GM19240 (cell line): ENCODE data around the gene RPL21.
"Not testable (repeated sequence)": the region's sequence is repeated elsewhere in the genome, so short reads cannot be mapped to it uniquely, and the experiment has no call there.

Experiments
- DNase-seq: peaks from one replicate; pipeline ENCODE4 v3.0.0; 2011; ENCODE audit warnings: low spot score; ENCODE audit not compliant: insufficient read length

RPL21 gene

DNA sequence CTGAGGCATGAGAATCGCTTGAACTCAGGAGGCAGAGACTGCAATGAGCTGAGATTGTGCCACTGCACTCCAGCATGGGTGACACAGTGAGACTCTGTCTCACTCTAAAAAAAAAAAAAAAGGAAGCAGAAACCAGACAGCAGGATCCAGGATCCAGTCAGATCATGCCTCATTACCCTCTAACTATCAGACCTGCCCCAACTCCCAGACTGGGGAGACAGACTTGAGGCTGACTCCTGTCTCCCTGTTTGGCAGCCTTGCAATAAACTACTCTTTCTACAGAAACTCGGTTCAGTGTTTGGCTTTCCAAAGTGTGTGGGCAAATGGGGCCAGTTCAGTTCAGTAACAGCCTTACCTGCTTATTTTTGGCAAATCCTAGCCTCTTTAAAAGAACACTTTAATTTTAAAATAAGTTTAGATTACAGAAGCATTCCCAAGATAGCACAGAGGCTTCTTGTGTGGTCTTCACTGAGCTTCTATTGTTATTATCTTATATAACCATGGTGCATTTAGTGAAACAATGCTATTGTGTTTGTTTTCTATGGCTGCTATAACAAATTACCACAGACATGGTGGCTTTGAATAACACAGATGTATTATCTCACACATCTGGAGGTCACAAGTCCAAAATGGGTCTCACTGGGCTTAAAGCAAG is 37.8 kb downstream of the RPL21 start:
- no peak for DNase-seq

DNA sequence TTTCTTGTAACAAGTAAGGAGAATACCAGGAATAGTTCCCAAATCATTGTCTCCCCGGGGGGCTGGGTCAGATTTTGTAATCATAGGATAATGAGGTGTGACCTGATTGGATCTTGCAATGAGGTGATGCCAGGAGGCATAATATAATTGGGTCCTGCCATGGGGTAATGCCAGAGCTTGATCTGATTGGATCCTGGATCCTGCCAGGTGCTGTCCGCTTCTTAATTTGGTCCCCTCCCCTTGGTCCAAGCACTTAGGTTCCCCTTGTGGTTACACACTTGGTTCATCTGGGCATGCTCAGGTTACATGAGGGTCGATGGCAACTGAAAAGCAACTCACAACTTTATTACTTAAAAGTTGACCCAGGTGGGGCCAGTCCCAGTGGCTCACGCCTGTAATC is 39.4 kb downstream of the RPL21 start:
- no peak for DNase-seq

DNA sequence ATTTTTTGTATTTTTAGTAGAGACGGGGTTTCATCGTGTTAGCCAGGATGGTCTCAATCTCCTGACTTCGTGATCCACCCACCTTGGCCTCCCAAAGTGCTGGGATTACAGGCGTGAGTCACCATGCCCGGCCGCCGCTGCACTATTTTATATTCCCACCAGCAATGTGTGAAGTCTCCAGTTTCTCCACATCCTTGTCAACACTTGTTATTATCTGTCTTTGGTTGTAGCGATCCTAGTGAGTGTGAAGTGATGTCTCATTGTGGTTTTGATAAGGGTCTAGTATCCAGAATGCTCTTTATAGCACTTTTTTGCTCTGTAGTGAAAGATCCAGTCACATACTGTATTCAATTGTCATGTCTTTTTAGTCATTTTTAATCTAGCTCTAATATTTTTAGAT is 40.6 kb downstream of the RPL21 start:
- DNase-seq = not testable (repeated sequence)

DNA sequence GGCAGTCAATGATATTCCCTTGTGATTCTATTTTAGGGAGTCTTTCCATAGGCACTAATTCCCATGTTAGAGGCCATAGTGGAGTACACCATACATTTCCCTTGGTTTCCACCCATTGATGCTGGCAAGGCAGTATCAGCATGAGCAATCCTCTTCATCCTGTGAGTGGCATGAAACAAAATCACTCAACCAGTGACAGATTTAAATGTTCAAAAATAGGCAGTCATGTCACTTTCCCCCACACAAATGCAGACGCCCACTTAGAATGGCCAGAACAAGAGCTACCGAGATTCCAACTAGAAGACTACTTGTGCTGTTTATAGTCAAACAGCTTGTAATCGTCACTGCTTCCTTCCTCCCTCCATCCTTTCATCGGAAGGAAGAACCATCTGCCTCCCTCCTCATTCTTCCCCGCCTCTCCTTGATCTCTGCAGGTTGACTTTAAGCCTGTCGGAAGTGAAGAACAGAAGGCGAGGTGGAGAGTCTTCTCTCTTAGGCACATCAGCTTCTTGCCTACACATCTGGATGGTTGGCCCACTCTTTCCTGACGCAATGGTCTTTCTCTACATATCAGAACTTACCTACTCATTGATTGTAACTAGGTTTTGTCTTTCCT is 41.8 kb downstream of the RPL21 start:
- DNase-seq = no peak

DNA sequence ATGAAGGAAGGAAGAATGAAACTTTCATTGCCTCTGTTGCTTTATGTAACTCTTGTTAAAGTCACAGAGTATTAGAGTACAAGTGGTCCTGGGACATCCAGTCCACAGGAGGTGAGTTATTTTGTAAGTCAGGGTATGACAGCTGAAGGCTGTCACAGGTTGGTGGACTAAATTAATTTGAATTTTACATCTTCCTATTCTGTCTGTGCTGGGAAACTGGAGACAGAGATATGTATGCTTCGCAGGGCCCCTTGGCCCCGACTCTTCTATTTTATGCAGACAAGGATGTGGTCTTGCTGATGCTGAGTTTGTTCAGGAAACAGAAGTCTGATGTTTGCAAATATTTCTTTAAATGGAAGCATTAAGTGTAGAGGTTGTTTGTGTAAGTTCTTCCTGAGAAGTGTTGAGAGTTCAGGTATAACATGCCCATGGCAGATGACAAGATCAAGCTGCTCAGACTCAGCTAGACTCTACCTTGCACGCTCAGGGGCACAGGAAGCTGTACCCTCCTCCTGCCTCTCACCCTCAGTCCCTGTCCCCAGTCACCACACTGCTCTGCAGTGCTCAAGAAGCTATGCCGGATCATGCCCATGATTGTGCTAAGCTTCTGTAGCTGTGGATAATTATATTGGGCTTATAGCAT is 42.6 kb downstream of the RPL21 start:
- DNase-seq = no peak

DNA sequence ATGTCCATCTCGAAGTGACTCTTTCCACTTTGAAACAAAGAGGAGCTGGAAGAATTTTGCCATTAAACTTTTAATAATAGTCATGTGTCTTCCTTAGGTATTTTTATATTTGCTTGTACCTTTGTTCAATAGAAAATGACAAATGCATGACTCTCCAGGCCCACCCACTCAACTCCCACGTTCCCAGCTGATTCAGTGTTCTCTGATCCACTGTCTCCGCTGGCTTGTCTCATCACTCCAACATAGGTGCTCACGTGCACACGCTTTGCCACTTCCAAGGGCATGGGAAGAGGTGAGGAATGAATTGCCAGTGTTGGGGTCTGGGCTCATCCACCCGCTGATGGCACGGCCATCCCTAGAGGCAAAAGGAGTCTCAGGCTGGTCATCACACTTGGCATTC is 43.7 kb downstream of the RPL21 start:
- DNase-seq = no peak

DNA sequence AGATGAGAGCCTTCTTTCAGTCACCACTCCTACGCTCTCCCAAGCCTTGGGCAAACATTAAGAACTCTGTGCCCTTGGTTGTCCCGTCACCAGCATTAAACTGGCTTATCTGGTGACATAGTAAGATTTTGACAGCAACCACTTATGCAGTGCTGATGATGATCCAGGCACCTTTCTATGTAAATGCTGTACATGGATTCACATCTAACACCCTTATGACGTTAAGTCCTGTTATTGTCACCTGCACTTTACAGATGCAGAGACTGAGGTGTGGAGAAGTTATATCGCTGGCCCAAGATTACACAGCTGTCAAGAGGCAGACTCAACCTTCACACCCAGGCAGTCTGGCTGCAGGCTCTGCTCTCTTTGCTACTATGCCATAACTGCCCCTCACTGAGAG is 44.3 kb downstream of the RPL21 start:
- no peak for DNase-seq

DNA sequence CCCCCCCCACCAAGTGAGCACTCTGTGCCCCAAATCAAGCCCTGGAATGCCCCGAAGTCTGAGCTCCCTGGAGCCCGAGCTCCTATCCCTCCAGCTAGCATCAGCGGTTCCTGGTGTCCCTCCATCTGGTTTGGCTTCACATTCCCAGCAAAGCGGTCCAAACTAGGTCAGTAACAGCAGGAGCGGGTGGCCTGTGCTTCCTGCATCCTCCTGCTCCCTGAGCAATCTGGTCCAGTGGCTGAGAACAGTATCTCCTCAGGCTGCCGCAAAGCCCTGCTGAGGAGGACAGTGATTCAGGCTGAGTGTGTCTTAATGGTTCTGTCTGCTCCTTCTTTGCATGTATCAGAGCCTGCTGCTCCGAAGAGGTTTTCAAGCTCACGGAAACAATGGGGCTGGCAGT is 45.1 kb downstream of the RPL21 start:
- DNase-seq = no peak

DNA sequence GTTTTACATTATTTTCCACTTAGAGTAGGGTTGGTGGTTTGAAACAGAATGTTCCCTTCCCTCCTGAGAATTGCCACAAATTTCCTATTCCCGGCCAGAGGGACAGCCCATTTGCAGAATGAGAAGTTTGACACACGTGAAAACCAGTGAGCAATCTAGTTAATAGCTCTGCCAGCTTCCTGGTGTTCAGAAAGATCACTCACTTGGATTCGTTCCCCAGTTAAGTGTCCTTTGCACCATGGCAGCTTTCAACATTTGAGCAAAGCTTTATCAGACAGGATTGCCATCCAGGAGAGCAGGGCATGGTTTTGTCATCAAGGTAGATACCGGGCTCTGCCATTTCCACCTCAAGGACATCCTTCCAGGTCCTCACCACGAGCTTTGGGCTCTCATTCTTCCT is 47.5 kb downstream of the RPL21 start:
- DNase-seq = no peak

DNA sequence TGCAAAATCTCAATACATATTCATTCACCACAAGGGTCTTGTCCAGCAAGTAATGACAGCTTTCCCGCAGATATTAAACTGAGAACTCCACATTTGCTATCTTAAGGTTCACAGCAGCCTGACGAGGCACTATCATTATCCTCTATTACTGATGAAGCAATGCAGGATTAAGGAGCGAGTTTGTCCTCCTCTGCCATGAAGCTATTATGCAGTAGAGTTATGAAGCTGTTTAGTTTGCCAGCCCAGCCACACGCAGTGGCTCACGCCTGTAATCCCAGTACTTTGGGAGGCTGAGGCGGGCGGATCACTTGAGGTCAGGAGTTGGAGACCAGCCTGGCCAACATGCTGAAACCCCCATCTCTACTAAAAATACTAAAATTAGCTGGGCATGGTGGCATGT is 49.0 kb downstream of the RPL21 start:
- not testable (repeated sequence) for DNase-seq

DNA sequence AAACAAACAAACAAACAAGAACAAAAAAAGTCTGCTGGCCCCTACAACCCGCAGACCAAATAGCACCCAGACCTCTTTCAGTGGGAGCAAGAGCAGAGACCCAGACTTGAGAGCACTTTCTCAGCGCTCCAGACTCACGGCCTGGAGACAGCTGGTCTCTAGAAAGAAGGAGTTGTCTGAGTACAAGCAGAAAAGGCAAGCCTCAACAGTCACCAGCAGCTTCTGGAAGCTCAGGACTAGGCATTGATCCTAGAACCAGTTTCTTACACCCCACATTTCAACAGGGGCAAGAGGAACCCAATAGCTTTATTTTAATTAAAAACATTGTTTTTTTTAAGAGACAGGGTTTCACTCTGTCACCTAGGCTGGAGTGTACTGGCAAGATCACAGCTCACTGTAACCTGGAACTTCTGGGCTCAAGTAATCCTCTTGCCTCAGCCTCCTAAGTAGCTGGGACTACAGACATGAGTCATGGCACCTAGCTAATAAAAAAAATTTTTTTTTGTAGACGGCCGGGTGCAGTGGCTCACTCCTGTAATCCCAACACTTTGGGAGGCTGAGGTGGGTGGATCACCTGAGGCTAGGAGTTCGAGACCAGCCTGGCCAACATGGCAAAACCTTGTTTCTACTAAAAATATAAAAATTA is 49.7 kb downstream of the RPL21 start:
- DNase-seq = no peak

DNA sequence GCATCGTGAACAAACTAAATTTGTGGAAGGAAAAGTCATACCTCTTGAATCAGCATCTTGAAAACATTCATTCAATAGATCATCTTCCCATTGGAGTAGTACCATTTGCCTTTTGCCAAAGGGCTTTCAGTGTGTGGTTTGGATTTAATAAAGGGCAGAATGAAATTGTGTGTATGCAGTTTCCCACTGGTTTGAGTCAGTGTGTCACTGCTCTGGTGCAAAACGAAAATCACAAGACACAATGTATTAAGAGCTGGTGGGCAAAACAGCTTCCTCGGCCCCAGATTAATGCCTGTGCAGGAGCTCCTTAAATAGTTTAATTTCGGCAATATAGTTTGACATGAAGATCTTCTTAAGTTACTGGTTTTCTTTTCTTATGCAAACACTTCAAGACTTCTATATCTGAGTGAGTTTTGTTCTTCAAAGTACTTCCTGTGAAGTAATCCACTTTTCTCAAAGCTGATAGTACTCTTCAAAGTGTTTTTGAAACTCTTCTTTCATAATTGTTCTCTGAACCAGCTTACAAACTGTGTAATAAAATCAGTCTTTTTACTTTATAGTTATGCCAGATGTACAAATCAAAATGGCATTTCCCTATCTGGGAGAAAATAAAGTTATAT is 51.4 kb downstream of the RPL21 start:
- no peak for DNase-seq

DNA sequence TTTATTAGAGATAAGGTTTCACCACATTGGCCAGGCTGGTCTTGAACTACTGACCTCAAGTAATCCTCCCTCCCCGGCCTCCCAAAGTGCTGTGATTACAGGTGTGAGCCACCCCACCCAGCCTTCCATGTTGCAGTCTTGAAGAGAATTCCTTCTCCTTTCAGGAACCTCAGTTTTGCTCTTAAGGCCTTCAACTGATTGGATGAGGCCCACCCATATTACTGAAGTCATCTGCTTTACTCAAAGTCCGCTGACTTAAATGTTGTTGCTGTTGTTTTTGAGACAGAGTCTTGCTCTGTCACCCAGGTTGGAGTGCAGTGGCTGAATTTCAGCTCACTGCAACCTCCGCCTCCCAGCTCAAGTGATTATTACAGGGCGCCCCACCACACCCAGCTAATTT is 52.7 kb downstream of the RPL21 start:
- DNase-seq = no peak

DNA sequence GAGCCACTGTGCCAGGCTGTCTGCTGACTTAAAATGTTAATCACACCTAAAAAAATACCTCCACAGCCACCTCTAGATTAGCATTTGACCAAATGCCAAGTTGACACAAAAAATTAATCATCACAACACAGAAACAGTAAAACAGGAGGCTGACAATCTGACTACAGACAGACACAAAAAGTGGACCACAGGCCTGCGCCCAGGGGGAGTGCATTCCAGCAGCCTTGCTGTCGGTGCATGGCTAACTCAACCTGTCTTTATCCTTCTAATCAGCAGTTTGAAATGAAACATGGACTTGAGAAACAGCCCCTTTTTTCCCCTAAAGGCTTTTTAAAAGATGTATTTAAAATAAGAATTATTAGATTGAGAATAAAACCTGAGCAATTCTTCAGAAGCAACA is 53.3 kb downstream of the RPL21 start:
- no peak for DNase-seq
